SKM-1 (cell line): ENCODE measurements around the gene ANKRD44.
"Not testable (repeated sequence)": the region's sequence is repeated elsewhere in the genome, so short reads cannot be mapped to it uniquely, and the experiment has no call there.

Experiments
- DNase-seq: peaks from one replicate; lab custom pipeline; 2025; ENCODE audit not compliant: unreplicated experiment; lab: John Stamatoyannopoulos, UW

The ANKRD44 gene

DNA sequence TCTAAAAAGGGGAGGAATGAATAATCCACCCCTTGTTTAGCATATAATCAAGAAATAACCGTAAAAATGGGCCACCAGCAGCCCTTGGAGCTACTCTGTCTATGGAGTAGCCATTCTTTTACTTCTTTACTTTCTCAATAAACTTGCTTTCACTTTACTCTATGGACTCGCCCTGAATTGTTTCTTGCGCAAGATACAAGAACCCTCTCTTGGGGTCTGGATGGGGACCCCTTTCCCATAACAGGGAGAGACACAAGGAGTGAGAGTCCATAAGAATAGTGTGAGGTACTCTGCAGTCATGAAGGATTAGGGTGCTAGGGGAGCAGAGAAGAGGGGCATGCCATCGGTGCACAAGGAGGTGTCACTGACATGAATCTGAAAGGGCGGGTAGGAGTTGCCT, 224.9 kb downstream of the ANKRD44 start:
- no peak for DNase-seq

DNA sequence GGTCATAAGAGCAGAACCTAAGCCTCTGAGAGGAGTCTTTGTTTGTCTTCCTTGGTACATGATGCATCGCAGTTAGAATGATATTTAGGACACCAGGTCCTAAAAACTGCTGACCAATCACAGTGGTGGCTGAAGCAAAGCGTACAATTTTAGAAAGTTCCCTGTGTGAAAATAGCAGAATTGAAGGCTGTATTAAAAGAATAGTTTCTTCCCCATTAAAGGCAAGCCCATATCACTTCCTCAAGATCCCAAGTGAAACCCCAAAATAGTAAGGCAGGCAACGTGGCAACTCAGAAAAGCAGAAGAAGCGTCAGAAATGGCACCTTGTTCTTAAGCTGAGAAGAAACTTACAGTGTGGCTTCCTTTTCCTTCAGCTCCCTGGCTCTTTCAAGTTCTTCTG, 229.3 kb downstream of the ANKRD44 start:
- DNase-seq = peak; percentile 27

DNA sequence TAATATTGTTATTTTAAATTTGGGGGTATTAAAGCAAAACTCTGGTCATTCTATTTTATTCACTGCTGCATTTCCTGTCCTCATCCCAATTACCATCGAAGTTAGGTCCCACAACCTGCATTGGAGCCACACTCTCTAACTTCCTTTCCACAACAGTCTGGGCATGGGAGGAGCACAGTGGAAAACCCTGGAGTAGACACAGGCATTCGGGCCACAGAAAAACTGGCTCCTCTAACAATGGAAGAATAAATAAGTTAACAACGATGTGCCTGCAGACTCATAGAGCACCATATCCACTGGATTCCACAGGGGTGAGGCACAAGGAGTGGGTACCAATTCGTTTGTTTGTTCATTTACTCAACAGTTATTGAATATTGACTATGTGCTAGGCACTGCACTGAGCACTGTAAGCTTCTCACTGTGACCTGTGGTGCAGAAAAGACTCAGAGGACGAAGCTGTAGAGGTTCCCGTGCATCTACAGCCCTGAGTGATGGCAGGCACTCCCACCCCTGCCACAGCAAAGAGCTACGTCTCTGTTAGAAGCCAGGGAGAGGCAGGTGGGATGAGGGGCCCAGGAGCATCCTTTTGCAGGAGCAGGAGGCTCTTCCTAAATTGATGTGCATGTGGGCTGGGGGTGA, 229.9 kb downstream of the ANKRD44 start:
- DNase-seq = no peak

DNA sequence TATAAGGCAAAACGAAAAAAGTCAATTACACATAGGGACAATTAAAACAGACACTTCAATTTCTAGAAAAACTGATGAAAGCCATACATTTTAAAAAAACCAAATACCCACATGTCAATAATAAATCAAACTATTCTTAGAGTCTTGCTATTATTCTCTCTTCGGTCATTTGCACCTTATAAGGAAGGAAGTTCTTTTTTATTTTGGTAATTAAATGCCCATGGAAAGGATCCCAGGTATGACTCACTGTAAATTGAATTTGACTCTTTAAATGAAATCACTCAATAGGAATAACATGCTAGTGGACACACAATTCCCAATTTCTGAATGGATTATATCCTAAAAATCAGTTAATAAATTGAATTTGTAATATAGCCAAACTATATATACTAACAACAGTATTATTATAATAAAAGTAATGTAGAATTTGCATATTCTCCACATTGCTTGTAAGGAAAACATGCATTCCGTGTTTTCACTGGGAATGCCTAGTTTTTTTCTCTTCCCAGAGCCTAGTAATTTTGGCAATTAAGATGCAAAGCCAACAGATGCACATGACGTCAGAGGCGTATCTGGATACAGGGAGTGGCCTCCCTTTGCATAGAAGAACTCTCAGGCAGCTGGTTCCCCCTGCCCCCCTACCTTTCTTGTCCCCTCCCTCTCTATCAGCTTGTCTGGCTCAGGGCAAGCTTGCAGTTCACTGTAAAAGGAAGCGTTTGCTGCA, 230.6 kb downstream of the ANKRD44 start:
- DNase-seq = no peak

DNA sequence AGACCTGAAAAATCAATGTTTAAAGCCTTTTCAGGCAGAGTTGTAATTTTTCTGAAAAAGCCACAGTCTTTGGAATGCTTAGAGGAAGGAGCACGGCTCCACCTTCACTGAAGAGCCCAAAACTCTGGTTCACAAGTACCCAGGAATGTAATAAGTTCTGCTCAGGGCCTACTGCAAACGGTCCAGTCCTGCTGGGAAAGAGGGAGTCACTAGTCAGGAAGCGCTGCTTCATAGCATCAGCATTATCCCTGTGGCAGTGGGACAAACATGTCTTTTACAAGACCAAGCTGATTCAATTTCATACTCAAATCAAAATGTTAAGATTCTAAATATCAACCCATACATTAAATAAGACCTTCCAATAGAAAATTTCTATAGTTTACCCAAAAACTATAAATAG, 231.2 kb downstream of the ANKRD44 start:
- DNase-seq = no peak

- DNase-seq = no peak
Observed at GRCh38 chr2:197078535-197078934, 232.0 kb downstream of the ANKRD44 start.

DNA sequence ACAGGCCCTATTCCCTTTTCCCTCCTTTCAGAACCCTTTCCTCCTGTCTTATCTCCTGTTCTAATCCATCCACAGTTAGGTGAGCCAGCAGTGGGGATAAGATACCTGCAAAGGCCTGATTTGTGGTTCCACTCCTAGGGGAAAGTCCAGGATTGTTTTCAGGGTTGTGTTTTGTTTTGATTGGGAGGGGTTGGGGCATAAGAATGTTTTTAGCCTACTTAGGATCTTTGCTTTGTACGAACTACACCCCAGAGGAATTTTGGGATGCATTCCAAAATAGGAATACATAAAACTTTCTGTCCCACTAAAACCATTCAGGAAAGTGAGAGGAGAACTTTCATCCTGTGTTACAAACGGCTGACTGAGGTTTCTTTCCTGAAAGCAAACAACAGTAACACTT, 233.2 kb downstream of the ANKRD44 start:
- DNase-seq = no peak

- DNase-seq = no peak
Observed at GRCh38 chr2:197076652-197077051, 233.9 kb downstream of the ANKRD44 start.

DNA sequence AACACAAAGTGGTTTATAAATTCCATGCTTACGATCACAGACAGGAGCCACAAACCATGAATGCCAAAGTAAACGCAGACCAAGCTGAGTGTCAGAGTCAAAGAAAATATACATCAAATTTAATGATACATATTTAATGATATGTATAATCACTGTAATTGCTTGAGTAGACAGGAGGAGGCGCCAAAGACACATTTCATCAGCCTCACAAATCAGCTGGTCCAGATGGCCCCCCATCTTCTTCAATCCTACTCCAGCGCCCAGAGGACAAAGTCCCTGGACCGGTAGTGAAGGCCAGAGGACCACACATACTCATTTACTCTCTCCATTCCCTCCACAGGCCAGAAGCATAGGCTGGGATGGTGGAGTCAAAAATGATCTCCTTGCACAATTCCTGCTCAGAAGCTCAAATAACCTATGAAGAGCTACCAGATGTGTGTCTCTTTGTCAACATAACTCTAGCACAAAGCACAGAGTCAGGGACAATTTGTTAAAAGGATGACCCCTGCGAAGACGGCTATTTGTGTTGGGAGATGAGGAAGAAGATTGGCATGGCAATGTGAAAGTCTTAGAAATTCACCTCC, 234.7 kb downstream of the ANKRD44 start:
- DNase-seq = no peak

- DNase-seq = no peak
Observed at GRCh38 chr2:197075281-197075680, 235.3 kb downstream of the ANKRD44 start.

DNA sequence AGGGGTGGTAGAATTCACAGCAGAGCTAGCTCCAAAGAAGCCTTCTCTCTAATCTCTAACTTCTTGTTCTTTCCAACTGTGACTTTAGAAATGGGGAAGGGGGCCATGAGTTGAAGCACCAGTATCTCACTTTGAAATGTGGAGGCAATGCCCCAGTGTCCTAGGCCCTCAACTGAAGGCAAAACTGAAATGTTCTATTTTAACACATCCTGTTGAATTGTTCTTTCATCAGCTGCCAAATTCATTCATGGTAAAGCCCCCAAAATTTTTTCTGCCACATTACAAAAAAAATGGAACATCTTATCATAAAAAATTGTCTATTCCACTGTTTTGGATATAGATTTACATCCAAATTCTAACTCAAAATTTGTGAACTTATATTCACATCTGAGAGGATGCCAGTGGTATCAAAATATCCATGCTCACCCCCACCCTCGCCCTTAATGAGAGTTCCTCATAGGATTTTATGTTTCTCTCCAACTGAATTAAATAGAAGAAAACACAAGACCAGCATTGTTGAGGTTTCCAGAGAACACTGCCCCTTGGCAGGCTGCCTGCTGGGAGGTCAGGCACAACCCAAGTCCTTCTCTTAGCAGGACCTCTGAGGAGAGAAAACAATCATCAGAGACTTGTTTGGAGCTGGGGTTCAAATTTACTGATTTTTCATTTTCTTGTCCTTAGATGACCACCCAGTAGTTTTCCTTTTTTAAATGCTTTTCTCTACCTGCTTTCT, 236.7 kb downstream of the ANKRD44 start:
- no peak for DNase-seq

DNA sequence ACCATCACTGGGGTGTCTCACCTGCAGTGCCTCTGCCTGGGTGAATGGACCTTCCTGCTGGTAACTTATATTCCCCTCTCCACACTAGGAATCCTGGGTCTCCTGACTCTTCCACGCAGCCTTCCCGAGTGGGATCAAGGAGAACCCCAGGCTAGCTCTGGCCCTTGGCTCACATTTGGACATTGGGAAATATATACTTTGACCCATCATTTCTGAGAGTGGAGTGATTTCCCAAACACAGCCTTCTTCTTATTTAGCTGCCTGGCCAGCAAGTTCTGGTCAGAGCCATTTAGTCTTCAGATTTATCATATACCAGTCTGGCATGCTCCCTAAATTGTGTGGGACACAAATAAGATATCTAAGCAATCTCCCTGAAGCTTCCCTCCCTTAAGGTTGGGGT, 237.3 kb downstream of the ANKRD44 start:
- no peak for DNase-seq

DNA sequence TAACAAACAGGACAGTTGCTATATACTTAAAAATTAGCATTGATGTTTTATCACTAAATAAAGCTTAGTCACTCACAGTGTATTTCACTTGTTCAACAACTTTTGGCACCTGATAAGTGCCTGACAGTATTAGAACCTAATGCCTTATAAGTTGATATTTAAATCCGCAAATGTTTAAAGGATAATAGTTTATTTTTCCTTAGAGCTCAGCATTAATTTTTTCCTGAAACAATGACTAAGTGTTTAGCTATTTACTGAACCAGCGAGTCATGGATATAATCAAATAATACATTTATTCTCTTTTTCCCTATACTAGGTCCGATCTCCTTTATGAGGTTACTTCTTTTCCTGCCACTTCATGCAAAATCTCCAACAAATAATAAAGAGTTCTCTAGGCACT, 238.0 kb downstream of the ANKRD44 start:
- no peak for DNase-seq

DNA sequence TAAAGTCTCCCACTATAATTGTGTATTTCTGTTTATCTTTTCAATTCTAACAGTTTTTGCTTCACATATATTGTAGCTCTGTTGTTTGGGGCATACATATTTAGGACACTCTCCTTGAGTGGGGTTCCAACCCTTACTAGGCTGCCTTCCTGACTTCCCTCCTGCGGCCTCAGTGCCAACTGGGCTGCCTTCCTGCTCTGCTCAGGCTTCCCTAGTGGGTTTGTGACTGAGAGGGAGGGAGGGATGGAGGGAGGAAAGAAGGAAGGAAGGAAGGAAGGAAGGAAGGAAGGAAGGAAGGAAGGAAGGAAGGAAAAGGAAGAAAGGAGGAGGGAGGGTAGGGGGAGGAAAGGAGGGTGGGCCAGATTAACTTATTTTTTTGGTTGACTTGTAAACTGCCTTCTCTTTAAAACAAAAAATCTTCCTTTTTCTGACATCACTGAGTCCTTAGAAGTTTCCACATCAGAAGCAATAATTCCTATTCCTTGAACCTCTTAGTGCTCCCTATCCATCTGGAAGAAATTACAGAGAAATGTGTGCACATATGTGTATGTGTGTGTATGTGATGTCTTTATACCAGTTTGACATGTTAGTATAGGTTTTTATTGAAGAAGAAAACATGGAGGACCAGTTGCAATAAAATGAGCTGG, 238.7 kb downstream of the ANKRD44 start:
- DNase-seq = no peak

DNA sequence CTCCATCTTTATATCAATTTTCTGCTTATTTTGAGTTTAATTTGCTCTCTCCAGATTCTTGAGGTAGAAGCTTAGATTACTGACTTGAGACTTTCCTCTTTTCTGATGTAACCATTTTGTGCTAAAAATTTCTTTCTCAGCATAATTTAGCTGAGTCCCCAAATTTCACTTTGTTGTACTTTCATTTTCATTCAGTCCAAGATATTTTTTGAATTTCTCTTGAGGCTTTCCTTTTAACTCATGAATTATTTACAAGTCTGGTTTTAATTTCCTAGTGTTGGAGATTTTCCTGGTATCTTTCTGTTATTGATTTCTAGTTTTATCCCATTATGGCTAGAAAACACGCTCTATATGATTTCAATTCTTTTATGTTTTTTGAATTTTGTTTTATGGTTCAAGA, 239.4 kb downstream of the ANKRD44 start:
- no peak for DNase-seq

DNA sequence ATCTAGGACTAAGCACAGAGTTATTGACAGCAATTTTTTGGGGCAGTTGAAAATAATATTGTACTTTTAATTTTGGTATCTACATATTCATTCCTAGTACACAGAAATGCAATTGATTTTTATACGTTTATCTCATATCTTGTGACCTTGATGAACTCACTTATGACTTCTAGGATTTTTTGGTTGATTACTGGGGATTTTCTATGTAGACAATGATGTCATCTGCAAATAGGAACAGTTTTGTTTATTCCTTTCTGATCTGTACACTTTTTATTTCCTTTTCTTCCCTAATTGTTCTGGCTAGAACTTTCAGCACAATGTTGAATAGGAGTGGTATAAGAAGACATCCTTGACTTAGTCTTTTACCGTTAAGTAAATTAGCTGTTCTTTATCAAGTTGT, 240.6 kb downstream of the ANKRD44 start:
- DNase-seq = no peak

GRCh38 chr2:197062574-197062973, 248.0 kb downstream of the ANKRD44 start:
- not testable (repeated sequence) for DNase-seq

GRCh38 chr2:197059477-197059876, 251.1 kb downstream of the ANKRD44 start:
- DNase-seq = no peak

DNA sequence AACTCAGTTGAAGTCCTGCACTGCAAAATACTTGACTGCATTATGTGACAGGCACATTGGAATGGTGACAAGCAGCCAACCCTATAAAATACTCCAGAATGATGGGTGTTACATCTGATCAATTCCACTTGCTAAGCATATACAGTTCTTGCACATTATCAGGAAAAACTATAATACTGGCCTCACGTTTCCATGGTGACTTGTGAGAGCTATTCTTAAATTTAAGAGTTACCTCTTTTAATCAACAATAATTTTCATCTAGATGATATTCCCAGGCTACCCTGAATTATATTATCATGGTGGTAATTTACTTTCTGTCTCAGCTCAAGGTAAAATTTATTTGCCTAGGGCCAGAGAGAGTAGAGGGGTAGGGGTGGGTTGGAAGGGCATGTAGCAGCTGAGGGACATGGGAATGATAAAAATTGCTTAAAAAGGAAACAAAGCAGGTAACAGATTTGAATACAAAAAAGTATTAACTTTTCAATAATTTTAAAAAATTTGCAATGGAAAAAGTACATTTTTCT, 251.7 kb downstream of the ANKRD44 start:
- DNase-seq = no peak

DNA sequence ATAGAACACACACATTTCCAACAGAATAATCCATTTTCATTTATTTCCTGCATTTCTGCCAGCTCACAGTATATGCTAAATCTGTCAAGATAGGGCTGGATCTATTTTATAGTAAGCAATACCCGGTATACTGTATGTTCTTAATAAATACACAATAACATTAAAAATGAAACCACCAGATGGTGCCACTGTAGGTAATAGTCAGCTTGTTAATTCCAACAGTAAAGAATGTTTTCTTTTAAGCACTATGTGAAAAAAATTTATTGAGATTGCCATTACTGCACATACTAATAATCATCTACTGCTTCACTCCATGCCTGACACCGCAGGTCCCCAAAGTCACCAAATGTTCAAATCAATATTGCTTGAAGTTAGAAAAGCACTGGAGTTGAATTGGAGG, 252.6 kb downstream of the ANKRD44 start:
- no peak for DNase-seq

- DNase-seq = no peak
Observed at GRCh38 chr2:197055045-197055444, 255.5 kb downstream of the ANKRD44 start.
